ENCODE results near the gene HOXB6.

HOXB6 gene

DNA sequence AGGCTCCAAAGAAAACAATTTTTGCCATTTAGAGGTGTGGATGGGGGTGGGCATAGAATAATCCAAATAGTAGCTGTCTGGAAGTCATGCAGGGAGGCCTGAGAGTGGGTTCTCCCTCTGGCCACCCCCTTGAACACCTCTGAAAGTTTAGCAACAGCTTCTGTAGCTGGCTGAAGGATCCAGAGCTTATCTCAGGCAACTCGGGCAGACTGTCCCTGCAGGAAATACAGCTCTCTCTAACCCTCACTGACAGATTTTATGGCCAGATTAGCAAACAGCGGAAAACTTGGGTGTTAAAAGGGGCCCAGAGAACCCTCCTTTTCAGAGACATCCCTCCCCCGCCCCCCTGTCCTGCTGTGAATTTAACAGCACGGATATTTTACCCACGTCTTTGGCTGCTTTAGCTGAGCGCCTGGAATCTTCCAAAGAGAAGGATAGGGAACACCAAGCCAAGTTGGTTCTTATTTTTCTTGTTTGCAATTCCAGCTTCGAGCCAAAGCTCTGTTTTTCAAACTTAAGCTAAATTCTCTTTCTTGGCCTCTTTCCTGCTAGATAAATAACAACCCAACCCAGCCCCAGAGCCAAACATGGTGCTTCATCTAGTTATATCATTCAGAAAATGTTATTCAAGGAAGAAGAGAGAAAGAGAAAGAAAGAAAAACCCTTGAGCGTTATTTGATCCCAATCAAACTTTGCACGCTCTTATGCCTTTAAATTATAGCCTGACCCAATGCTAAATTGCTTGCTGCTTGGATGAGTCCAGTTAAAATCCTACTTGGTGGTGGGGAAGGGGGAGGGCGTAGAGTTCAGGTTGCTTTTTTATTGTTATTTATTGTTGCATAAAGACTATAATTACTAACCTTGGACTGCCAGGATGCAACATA lies 57.6 kb downstream of the HOXB6 start (continued):
- TF ChIP-seq SP7 (tag by site-specific recombination; IDR thresholded peaks at IDR 0.05): peak; percentile 100
- TF ChIP-seq ZNF140 (tag by site-specific recombination; IDR thresholded peaks at IDR 0.05): no peak
- no peak for TF ChIP-seq ZNF112 (tag by site-specific recombination; IDR thresholded peaks at IDR 0.05)
- no peak for TF ChIP-seq ZNF549 (tag by site-specific recombination; IDR thresholded peaks at IDR 0.05)
- TF ChIP-seq ZNF521 (tag by site-specific recombination; IDR thresholded peaks at IDR 0.05): no peak
- peak; percentile 26; the same call in 1 of the 2 replicates for TF ChIP-seq ZNF580 (tag by site-specific recombination; IDR thresholded peaks at IDR 0.05)
- TF ChIP-seq TCF7L2 (IDR thresholded peaks at IDR 0.05; ENCODE audit: borderline replicate concordance, low read depth, low read length): 0 out of 2 replicates have a peak, but pooled peaks have one; percentile 41
- TF ChIP-seq, protein P1, sequence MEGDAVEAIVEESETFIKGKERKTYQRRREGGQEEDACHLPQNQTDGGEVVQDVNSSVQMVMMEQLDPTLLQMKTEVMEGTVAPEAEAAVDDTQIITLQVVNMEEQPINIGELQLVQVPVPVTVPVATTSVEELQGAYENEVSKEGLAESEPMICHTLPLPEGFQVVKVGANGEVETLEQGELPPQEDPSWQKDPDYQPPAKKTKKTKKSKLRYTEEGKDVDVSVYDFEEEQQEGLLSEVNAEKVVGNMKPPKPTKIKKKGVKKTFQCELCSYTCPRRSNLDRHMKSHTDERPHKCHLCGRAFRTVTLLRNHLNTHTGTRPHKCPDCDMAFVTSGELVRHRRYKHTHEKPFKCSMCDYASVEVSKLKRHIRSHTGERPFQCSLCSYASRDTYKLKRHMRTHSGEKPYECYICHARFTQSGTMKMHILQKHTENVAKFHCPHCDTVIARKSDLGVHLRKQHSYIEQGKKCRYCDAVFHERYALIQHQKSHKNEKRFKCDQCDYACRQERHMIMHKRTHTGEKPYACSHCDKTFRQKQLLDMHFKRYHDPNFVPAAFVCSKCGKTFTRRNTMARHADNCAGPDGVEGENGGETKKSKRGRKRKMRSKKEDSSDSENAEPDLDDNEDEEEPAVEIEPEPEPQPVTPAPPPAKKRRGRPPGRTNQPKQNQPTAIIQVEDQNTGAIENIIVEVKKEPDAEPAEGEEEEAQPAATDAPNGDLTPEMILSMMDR (tag by site-specific recombination; IDR thresholded peaks at IDR 0.05): no peak
- TF ChIP-seq, protein P2, sequence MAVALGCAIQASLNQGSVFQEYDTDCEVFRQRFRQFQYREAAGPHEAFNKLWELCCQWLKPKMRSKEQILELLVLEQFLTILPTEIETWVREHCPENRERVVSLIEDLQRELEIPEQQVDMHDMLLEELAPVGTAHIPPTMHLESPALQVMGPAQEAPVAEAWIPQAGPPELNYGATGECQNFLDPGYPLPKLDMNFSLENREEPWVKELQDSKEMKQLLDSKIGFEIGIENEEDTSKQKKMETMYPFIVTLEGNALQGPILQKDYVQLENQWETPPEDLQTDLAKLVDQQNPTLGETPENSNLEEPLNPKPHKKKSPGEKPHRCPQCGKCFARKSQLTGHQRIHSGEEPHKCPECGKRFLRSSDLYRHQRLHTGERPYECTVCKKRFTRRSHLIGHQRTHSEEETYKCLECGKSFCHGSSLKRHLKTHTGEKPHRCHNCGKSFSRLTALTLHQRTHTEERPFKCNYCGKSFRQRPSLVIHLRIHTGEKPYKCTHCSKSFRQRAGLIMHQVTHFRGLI (tag by site-specific recombination; IDR thresholded peaks at IDR 0.05): no peak
- no peak; the same call in 1 of the 2 replicates for TF ChIP-seq ZBTB1 (tag by site-specific recombination; IDR thresholded peaks at IDR 0.05)
- no peak for TF ChIP-seq ZNF677 (tag by site-specific recombination; IDR thresholded peaks at IDR 0.05)
- TF ChIP-seq ZNF274 (IDR thresholded peaks at IDR 0.05; ENCODE audit: low read length): no peak
- no peak for TF ChIP-seq ZNF274 (tag by site-specific recombination; IDR thresholded peaks at IDR 0.05; ENCODE audit: borderline replicate concordance)
- TF ChIP-seq ZNF214 (tag by site-specific recombination; IDR thresholded peaks at IDR 0.05; ENCODE audit: borderline replicate concordance): no peak
- no peak for TF ChIP-seq HOXC10 (CRISPR knock-in tag; IDR thresholded peaks at IDR 0.05)
- TF ChIP-seq ZNF610 (tag by site-specific recombination; IDR thresholded peaks at IDR 0.05; ENCODE audit: borderline replicate concordance): no peak
- no peak for TF ChIP-seq ZNF138 (tag by site-specific recombination; IDR thresholded peaks at IDR 0.05; ENCODE audit: borderline replicate concordance)
- peak; percentile 90; the same call in 1 of the 2 replicates for TF ChIP-seq ZNF561 (tag by site-specific recombination; IDR thresholded peaks at IDR 0.05; ENCODE audit: borderline replicate concordance)
- no peak for TF ChIP-seq GLI4 (tag by site-specific recombination; IDR thresholded peaks at IDR 0.05)
- peak; percentile 55 for TF ChIP-seq ZNF18 (tag by site-specific recombination; IDR thresholded peaks at IDR 0.05)
- no peak for TF ChIP-seq MEIS1 (CRISPR knock-in tag; IDR thresholded peaks at IDR 0.05; ENCODE audit: borderline replicate concordance)
- TF ChIP-seq, protein P3, sequence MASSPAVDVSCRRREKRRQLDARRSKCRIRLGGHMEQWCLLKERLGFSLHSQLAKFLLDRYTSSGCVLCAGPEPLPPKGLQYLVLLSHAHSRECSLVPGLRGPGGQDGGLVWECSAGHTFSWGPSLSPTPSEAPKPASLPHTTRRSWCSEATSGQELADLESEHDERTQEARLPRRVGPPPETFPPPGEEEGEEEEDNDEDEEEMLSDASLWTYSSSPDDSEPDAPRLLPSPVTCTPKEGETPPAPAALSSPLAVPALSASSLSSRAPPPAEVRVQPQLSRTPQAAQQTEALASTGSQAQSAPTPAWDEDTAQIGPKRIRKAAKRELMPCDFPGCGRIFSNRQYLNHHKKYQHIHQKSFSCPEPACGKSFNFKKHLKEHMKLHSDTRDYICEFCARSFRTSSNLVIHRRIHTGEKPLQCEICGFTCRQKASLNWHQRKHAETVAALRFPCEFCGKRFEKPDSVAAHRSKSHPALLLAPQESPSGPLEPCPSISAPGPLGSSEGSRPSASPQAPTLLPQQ (tag by site-specific recombination; IDR thresholded peaks at IDR 0.05): peak; percentile 85
- peak; percentile 7; the same call in 1 of the 2 replicates for TF ChIP-seq ZNF121 (tag by site-specific recombination; IDR thresholded peaks at IDR 0.05)
- TF ChIP-seq ZNF621 (tag by site-specific recombination; IDR thresholded peaks at IDR 0.05): no peak
- TF ChIP-seq ZNF174 (tag by site-specific recombination; IDR thresholded peaks at IDR 0.05): no peak
- TF ChIP-seq, protein P4, sequence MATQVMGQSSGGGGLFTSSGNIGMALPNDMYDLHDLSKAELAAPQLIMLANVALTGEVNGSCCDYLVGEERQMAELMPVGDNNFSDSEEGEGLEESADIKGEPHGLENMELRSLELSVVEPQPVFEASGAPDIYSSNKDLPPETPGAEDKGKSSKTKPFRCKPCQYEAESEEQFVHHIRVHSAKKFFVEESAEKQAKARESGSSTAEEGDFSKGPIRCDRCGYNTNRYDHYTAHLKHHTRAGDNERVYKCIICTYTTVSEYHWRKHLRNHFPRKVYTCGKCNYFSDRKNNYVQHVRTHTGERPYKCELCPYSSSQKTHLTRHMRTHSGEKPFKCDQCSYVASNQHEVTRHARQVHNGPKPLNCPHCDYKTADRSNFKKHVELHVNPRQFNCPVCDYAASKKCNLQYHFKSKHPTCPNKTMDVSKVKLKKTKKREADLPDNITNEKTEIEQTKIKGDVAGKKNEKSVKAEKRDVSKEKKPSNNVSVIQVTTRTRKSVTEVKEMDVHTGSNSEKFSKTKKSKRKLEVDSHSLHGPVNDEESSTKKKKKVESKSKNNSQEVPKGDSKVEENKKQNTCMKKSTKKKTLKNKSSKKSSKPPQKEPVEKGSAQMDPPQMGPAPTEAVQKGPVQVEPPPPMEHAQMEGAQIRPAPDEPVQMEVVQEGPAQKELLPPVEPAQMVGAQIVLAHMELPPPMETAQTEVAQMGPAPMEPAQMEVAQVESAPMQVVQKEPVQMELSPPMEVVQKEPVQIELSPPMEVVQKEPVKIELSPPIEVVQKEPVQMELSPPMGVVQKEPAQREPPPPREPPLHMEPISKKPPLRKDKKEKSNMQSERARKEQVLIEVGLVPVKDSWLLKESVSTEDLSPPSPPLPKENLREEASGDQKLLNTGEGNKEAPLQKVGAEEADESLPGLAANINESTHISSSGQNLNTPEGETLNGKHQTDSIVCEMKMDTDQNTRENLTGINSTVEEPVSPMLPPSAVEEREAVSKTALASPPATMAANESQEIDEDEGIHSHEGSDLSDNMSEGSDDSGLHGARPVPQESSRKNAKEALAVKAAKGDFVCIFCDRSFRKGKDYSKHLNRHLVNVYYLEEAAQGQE (tag by site-specific recombination; IDR thresholded peaks at IDR 0.05): no peak
- TF ChIP-seq, protein P5, sequence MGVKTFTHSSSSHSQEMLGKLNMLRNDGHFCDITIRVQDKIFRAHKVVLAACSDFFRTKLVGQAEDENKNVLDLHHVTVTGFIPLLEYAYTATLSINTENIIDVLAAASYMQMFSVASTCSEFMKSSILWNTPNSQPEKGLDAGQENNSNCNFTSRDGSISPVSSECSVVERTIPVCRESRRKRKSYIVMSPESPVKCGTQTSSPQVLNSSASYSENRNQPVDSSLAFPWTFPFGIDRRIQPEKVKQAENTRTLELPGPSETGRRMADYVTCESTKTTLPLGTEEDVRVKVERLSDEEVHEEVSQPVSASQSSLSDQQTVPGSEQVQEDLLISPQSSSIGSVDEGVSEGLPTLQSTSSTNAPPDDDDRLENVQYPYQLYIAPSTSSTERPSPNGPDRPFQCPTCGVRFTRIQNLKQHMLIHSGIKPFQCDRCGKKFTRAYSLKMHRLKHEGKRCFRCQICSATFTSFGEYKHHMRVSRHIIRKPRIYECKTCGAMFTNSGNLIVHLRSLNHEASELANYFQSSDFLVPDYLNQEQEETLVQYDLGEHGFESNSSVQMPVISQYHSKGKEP (tag by site-specific recombination; IDR thresholded peaks at IDR 0.05): peak; percentile 84
